Stimulated activated CD4-positive, alpha-beta T cell treated with anti-CD3 and anti-CD28 coated beads, TNF-alpha, amount 100 ng/mL, for 4 hours (primary cell): ENCODE results near the gene NANS.
"Not testable (repeated sequence)": the region's sequence is repeated elsewhere in the genome, so short reads cannot be mapped to it uniquely, and the experiment has no call there.

ENCODE experiments used
- DNase-seq, 3 experiments: peaks; one replicate each; pipeline ENCODE4 v3.0.0-alpha.2; 2020; ENCODE audit warnings: low read depth in 3 of 3

Gene NANS, protein sequence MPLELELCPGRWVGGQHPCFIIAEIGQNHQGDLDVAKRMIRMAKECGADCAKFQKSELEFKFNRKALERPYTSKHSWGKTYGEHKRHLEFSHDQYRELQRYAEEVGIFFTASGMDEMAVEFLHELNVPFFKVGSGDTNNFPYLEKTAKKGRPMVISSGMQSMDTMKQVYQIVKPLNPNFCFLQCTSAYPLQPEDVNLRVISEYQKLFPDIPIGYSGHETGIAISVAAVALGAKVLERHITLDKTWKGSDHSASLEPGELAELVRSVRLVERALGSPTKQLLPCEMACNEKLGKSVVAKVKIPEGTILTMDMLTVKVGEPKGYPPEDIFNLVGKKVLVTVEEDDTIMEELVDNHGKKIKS

DNA sequence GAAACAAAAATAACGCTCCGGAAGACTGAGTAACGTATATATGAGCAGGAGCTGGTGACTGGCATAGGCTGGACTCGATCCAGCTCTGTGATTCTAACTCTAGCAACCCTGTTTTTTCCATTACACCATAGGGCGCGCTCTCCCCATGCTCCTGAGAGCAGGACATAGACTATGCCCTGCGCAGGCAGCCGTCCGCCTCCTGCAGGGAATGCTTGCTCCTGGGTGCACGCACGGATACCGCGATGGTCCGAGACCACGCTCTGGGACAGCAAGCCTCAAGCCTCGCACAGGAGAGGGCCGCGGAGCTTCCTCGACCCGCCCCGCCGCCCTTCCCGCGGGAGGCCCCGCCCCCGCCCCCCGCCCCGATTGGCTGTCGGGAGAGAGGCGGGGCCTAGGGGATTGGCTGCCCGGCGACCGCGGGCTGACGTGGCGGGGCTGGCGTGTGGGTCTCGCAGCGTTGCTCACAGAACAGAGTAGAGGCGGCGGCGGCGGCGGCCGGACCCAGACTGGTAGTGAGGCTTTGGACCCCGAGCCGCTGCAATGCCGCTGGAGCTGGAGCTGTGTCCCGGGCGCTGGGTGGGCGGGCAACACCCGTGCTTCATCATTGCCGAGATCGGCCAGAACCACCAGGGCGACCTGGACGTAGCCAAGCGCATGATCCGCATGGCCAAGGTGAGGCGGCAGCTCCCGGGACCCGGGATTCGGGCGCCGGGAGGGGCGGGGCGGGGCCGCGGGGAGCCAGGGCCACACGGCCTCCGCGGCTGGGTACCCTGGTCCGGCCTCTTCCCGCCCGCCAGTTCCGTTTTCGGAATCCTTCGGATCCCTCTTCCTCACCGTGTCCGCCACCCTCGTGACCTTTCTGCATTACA, at the start of gene NANS:
TSS of gene NANS (plus strand) at position 464 of the 869 bp plus-strand sequence. CDS start at position 541, 77 bp downstream.
- peak; percentile 82 to 86 (median 83) for DNase-seq

GRCh38 chr9:98007251-98007928, 49.1 kb upstream of the NANS start:
- DNase-seq = no peak

- DNase-seq = no peak
Observed at GRCh38 chr9:98008764-98009163, 47.8 kb upstream of the NANS start.

- no peak for DNase-seq
Observed at GRCh38 chr9:98009437-98009836, 47.1 kb upstream of the NANS start.

- no peak for DNase-seq
Observed at GRCh38 chr9:98009936-98010335, 46.6 kb upstream of the NANS start.

GRCh38 chr9:98010445-98010844, 46.1 kb upstream of the NANS start:
- DNase-seq = no peak

DNA sequence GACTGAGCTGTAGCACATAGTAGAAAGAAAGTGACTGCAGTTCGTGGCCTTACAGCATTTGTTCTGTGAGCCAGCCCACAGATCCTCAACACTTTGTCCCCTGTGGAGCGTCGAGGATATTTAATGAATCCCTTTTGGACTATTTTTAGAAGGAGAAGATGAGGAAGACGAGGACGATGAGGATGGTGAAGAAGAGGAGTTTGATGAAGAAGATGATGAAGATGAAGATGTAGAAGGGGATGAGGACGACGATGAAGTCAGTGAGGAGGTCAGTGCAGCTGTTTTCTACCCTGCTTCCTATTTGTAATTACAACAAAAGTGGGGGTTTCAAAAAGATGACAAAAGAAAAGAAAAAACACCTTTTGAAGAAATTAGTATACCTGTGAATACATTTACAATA, 45.4 kb upstream of the NANS start:
- DNase-seq = no peak

DNA sequence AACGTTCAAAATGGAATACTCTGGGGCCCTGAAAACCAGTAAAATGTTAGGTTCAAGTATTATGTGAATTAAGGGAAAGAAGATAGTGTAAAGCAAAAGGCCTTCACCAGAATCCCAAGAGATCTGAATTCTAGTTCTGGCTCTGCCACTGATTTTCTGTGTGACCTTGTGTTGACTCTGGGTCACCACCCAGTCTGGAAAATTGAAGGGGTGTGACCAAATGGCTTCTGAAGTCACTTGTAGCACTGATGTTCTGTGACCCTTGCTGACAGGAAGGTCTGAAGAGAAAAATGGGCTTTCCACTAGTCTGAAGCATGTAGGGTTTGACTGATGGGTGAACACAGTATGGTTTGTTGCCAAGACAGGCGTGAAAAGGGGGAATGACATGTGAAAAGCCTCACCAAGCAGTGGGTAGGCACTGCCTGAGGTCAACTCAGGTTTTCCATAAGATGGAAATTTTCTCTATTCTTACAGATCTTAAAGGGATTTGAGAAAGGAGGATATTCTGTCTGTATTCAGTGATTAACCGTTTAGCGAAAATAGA, 40.3 kb upstream of the NANS start:
- no peak for DNase-seq

GRCh38 chr9:98017306-98017705, 39.2 kb upstream of the NANS start:
- DNase-seq = no peak

- DNase-seq = no peak
Observed at GRCh38 chr9:98018347-98018746, 38.2 kb upstream of the NANS start.

DNA sequence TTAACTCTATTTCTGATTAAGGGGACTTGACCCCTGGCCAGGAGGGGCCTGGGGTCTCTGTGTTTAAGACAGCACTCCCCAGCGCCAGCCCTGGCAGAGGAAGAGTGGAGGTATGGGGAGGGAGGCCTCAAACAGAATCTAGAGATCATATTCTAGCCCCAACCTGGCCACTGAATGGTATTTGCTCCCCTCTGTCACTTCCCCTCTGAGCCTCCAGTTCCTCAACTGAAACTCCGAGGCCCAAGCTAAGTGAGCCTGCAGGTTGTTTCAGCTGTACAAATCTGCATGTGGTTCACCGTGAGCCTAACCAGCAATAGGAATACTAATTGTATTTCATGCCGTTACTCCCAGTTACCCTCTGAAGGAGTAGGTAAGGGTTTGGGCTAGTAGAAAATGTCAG, 37.4 kb upstream of the NANS start:
- DNase-seq = no peak

DNA sequence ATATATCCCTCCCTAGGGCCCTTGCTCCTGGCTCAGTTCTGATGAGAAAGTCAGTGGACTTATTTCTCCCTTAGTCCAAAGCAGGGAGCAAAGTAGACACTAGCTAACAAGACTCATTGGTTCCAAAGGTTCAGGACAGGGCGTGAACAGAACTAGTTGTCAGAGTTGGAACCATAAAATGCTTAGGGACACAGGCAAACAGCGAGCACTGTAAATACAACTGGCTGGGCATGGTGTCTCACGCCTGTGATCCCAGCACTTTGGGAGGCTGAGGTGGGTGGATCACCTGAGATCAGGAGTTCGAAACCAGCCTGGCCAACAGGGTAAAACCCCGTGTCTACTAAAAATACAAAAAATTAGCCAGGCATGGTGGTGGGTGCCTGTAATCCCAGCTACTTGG, 36.7 kb upstream of the NANS start:
- not testable (repeated sequence) for DNase-seq

GRCh38 chr9:98020476-98021145, 35.9 kb upstream of the NANS start:
- no peak for DNase-seq

DNA sequence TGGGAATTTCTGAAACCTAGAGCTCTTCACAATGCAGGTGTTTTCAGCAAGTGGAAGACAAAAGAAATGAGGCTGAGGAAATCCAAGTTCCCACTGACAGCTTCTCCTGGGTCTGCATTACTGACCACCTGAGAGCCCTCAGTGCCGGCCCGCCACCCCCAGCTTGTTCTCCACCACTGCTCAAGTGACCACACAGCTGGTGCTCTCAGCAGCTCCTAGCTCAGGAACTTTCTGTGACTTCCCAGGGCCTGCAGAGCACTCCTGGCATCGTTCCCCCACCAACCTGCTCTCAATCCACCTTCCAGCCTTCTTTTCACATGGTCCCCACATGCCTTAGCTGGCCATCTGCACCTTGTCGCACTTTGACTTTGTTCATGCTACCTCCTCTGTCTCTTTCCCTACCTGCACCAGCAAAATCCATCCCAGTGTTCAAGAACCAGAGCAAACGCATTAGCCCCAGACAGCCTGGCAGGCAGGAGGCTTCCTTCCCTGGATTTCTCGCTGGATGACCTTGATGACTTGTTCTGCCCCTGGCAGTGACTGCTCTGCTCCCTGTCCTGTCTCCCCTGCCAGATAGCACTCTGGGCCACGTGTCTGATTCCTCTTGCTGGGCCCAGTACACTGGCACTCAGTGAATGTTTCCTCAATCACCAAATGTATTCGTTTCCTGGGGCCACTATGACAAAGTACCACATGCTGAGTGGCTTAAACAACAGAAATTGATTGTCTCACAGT, 35.1 kb upstream of the NANS start:
- DNase-seq = no peak

DNA sequence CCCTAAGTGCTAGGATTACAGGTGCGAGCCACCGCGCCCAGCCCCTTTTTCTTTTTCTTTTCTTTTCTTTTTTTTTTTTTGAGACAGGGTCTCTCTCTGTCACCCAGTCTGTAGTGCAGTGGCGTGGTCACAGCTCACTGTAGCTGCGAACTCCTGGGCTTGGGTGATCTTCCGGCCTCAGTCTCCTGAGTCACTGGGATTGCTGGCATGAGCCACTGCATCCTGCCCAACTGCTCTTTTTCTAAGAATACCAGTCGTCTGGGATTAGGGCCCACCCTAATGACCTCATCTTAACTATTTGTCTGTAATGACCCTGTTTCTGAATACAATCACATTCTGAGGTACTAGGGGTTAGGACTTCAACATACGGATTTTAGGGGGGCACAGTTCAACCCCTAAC, 34.1 kb upstream of the NANS start:
- no peak for DNase-seq

GRCh38 chr9:98024702-98025101, 31.8 kb upstream of the NANS start:
- no peak for DNase-seq

DNA sequence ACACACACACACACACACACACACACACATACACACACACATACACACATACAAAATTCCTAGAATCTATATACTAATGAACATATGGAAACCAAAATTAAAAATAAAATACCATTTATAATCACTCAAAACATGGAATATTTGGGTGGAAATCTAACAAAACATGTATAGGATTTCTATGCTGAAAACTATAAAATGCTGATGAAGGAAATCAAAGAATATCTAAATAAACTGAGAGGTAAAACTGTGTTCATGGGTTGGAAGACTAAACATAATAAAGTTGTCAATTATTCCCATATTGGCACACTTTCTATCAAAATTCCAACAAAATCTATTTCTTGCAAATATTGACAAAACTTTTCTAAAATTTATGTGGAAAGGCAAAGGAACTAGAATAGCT, 25.4 kb upstream of the NANS start:
- no peak for DNase-seq

DNA sequence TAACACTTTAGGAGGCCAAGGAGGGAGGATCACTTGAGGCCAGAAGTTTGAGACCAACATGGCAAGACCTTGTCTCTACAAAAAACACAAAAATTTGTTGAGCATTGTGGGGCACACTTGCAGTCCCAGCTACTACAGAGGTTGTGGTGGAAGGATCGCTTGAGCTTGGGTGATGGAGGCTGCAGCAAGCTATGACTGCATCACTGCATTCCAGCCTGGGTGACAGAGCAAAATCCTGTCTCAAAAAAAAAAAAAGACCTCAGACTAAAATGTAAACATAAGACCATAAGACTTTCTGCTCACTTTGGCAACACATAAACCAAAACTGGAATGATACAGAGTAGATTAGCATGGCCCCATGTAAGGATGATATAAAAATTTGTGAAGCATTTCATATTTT, 24.6 kb upstream of the NANS start:
- no peak for DNase-seq

DNA sequence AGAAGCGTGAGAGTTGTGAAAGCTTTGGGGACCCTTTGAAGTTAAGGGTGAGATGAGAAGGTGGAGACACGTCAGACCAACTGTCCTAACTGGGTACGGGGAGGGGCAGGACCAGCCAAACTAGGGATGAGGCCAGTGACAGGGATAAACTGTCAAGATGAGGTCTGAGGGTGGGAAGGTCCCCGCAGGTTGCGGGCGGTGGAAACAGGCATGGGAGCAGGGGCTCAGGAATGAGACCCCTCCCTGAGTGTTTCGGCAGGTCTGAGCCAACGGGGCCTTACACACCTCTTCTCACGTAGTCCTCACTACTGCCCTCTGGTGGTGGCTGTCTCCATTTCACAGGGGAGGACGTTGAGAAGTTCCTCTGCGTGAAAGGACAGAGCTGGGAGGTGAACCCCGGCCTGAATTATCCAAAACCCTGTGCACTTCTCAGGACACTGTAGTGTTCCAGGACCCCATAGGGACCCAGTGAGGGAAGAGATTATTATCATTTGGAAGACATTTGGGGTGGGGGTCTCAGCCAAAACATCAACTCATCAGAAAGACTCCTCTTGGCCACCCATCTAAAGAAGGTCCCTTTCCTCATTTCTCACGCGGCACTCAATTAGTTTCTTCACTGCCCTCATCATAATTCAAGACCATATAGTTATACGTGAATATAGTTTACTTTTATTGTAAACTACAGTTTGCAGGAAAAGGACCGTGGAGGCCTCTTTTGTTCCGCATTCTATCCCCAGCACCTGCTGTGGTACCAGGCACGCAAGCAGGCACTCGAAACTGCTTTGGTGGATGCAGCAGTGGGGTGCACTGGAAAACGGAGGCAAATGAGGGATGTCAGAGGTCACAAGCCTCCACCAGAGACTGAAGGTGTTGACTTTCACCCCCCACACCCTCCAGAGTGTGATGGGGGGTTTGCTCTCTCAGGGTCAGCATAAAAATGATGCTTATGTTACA, 21.7 kb upstream of the NANS start:
- DNase-seq = peak; percentile 78 to 91 (median 84)

DNA sequence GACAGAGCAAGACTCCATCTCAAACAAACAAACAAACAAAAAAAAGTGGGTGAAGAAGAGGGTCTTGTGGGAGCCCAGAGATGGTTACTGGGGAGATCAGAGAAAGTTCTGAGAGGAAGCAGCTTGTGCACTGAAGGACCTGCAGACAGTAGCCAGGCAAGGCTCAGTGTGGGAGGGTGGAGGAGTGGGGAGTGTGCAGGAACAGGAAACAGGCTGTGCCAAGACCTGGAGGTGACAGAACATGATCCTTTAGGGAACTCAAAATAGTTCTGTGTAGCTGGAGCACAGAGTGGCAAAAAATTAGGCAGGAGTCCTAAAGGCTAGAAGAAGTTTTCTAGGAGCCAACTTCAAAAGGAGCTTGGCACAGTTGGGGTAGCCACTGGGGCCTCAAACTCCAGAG, 19.2 kb upstream of the NANS start:
- DNase-seq = no peak
